Measurements from ENCODE around the gene NHLRC3. TPM values are rescaled to one million over a fixed set of nuclear protein-coding genes. Genes with fewer than 3 reads are reported as not detected.
A peak's percentile ranks its signal among the peaks of the same experiment; 100 is the strongest.

The NHLRC3 gene
- total RNA-seq, 4 donors from 2014 or later: 5.4 to 13.9 (median 8.7) TPM

DNA sequence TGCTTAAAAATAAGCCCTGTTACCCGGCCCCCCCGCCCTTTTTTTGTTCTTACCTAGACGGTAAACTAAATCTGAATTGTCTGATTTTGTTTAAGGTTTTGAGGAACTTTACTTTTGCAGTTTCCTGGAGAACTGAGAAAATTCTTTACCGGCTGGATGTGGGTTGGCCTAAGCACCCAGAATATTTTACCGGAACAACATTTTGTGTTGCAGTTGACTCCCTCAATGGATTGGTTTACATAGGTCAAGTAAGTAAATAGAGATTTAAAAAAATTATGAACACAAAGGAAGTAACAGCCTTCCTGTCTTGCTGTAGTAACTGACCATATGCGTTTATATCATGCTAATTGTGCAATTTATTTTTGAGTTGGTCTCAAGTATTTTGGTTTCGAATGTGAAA lies 785 bp downstream of the NHLRC3 start:
- peak overlapping the region; percentile 80 to 92 (median 83) for H3K27ac ChIP-seq
- no peak for DNase-seq
- peak overlapping the region; percentile 90 to 98 (median 94) for H3K4me3 ChIP-seq
- H3K9me3 ChIP-seq: no peaks in the 10 kb centered on the region
- no peaks in the 10 kb centered on the region for H3K27me3 ChIP-seq
- 7 to 15% methylated on average over 7 of the region's 7 CpGs for WGBS, 2 donors
- TF ChIP-seq POLR2A (IDR thresholded peaks at IDR 0.05) (no peak), CTCF (IDR thresholded peaks at IDR 0.05) (no peak)
- peaks cover 5 to 60% (median 30%) of the 10 kb centered on the region in 3 donors for H3K4me1 ChIP-seq
- intact Hi-C loops (cut with DNase I): no loop called here
- peaks cover 0 to 8% (median 0%) of the 10 kb centered on the region in 3 donors for H3K36me3 ChIP-seq

GRCh38 chr13:39040206-39040605 lies 1.9 kb downstream of the NHLRC3 start:
- DNase-seq: no peak
- no peaks in the 10 kb centered on the region for H3K27me3 ChIP-seq
- intact Hi-C loops (cut with DNase I): no loop called here
- peak overlapping the region in 2 of 4 donors; percentile 32 to 48 for H3K27ac ChIP-seq
- no peak overlapping the region for H3K4me3 ChIP-seq
- H3K36me3 ChIP-seq: peaks cover 0 to 14% (median 0%) of the 10 kb centered on the region in 3 donors
- WGBS, 2 donors: 44 to 53% methylated on average over 1 of the region's 1 CpG
- H3K9me3 ChIP-seq: no peaks in the 10 kb centered on the region
- no peak for TF ChIP-seq POLR2A (IDR thresholded peaks at IDR 0.05)
- peaks cover 5 to 50% (median 20%) of the 10 kb centered on the region in 3 donors for H3K4me1 ChIP-seq

DNA sequence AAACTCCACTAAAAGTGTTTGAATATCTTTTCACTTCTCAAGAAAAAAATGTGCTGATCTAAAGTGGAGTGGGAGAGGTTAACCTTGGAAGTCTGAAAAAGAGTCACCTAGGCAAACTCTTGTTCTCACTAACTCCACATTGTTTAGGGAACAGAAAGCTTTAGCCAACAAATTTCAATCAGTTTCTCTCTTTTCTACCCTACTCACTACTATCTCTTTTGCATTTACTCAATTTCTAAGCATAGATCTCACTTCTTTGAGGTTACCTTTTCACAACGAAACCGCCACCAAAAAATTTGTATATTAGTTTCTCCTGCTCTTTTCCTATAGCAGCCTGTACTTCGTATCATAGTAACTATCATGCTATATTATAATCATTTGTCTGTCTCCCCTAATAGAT lies 6.3 kb downstream of the NHLRC3 start:
- no peak for DNase-seq
- H3K4me3 ChIP-seq: no peak overlapping the region
- TF ChIP-seq CTCF (IDR thresholded peaks at IDR 0.05) (no peak), POLR2A (IDR thresholded peaks at IDR 0.05) (no peak)
- H3K9me3 ChIP-seq: no peaks in the 10 kb centered on the region
- H3K36me3 ChIP-seq: peaks cover 0 to 16% (median 0%) of the 10 kb centered on the region in 3 donors
- no peaks in the 10 kb centered on the region for H3K27me3 ChIP-seq
- intact Hi-C loops (cut with DNase I): no loop called here
- WGBS, 2 donors: 79 to 84% methylated on average over 3 of the region's 3 CpGs
- H3K4me1 ChIP-seq: peaks cover 0 to 62% (median 5%) of the 10 kb centered on the region in 3 donors
- H3K27ac ChIP-seq: no peak overlapping the region

DNA sequence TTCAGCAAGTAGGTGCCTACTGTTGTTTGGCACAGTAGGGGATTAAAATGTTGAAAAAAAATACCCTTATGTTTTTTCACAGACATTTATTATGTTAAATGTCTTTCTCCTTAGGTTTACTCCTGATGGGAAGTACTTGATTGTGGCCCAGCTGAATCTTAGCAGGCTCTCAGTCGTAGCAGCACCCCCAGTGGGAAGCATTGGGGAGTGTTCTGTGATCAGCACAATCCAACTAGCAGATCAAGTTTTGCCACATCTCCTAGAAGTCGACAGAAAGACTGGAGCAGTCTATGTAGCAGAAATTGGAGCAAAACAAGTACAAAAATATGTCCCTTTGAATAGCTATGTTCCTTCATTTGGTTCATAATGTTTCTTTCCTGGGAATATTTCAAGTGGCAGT lies 9.3 kb downstream of the NHLRC3 start:
- intact Hi-C loops (cut with DNase I): no loop called here
- DNase-seq: no peak
- Histone ChIP-seq H3K4me3 (no peak overlapping the region), H3K9me3 (no peaks in the 10 kb centered on the region), H3K36me3 (peaks cover 0 to 16% (median 0%) of the 10 kb centered on the region in 3 donors), H3K27me3 (no peaks in the 10 kb centered on the region), H3K27ac (peak overlapping the region in 2 of 4 donors; percentile 43 to 61), H3K4me1 (peaks cover 0 to 44% (median 0%) of the 10 kb centered on the region in 3 donors)
- 22 to 23% methylated on average over 2 of the region's 2 CpGs for WGBS, 2 donors
- no peak for TF ChIP-seq POLR2A (IDR thresholded peaks at IDR 0.05)
- TF ChIP-seq CTCF (IDR thresholded peaks at IDR 0.05): peak in 3 of 6 experiments; percentile 21 to 37 (median 29)

GRCh38 chr13:39048806-39049205 lies 10.6 kb downstream of the NHLRC3 start:
- H3K36me3 ChIP-seq: peaks cover 0 to 10% (median 0%) of the 10 kb centered on the region in 3 donors
- peaks cover 0 to 44% (median 0%) of the 10 kb centered on the region in 3 donors for H3K4me1 ChIP-seq
- TF ChIP-seq POLR2A (IDR thresholded peaks at IDR 0.05): no peak
- no peak for TF ChIP-seq CTCF (IDR thresholded peaks at IDR 0.05)
- H3K27ac ChIP-seq: no peak overlapping the region
- intact Hi-C loops (cut with DNase I): no loop called here
- no peak overlapping the region for H3K4me3 ChIP-seq
- no peak for DNase-seq
- H3K9me3 ChIP-seq: no peaks in the 10 kb centered on the region
- H3K27me3 ChIP-seq: no peaks in the 10 kb centered on the region

DNA sequence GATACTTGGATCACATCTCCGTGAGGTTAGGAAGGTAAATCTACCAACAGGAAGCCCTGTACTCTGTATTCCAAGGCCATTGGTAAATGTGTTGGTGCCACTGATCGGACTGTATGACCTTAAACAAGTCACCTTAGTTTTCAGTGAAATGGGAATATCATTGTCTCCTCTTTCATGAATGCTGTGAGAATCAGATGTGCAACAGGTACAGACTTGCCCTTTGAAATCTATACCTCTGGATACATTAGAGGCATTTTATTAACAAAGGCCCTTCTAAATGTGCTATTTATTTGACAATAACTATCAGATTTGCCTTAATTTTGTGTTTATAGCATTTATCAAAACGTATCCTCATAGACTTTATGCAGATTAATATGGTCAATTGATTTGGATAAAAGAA lies 11.0 kb downstream of the NHLRC3 start:
- DNase-seq: no peak
- no peaks in the 10 kb centered on the region for H3K9me3 ChIP-seq
- no peak overlapping the region for H3K4me3 ChIP-seq
- H3K4me1 ChIP-seq: peaks cover 0 to 44% (median 0%) of the 10 kb centered on the region in 3 donors
- TF ChIP-seq CTCF (IDR thresholded peaks at IDR 0.05) (no peak), POLR2A (IDR thresholded peaks at IDR 0.05) (no peak)
- H3K36me3 ChIP-seq: peaks cover 0 to 5% (median 0%) of the 10 kb centered on the region in 3 donors
- no peaks in the 10 kb centered on the region for H3K27me3 ChIP-seq
- intact Hi-C loops (cut with DNase I): no loop called here
- 74 to 84% methylated on average over 3 of the region's 3 CpGs for WGBS, 2 donors
- H3K27ac ChIP-seq: no peak overlapping the region
